Mucosa of gallbladder (tissue), 1 donor: ENCODE data around the gene ID2. TPM values are rescaled to one million over a fixed set of nuclear protein-coding genes. Genes with fewer than 3 reads are reported as not detected.

Experiments
- DNase-seq: peaks from one replicate; pipeline ENCODE4 v3.0.0-alpha.2; 2020; ENCODE audit warnings: low spot score
- total RNA-seq: library from RNA; stranded (reverse); gene quantifications from one replicate; pipeline ENCODE4 v1.2.1, GENCODE V29; 2021
- donor health status: DM: no; HTN: no; CAD: no.

ID2 gene, protein sequence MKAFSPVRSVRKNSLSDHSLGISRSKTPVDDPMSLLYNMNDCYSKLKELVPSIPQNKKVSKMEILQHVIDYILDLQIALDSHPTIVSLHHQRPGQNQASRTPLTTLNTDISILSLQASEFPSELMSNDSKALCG
- total RNA-seq: 208 TPM

DNA sequence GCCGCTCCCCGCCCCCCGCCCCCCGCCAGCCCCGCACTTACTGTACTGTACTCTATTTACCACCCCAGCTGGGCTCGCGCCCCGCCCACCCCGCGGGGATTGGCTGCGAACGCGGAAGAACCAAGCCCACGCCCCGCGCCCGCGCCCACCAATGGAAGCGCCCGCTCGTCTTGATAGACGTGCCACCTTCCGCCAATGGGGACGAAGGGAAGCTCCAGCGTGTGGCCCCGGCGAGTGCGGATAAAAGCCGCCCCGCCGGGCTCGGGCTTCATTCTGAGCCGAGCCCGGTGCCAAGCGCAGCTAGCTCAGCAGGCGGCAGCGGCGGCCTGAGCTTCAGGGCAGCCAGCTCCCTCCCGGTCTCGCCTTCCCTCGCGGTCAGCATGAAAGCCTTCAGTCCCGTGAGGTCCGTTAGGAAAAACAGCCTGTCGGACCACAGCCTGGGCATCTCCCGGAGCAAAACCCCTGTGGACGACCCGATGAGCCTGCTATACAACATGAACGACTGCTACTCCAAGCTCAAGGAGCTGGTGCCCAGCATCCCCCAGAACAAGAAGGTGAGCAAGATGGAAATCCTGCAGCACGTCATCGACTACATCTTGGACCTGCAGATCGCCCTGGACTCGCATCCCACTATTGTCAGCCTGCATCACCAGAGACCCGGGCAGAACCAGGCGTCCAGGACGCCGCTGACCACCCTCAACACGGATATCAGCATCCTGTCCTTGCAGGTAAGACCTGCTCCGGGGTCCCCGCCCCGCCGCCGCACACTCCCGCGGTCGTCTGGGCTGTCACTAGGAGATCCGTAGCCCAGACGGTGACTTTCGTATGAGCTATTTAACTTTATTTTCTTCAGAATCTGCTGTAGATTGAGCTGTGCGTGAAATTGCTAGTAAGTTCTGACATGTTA lies at the start of gene ID2:
ID2 (plus strand) TSS at position 271 of the 907 bp plus-strand sequence; CDS start at position 381, 110 bp downstream.
- peak; percentile 100 for DNase-seq

DNA sequence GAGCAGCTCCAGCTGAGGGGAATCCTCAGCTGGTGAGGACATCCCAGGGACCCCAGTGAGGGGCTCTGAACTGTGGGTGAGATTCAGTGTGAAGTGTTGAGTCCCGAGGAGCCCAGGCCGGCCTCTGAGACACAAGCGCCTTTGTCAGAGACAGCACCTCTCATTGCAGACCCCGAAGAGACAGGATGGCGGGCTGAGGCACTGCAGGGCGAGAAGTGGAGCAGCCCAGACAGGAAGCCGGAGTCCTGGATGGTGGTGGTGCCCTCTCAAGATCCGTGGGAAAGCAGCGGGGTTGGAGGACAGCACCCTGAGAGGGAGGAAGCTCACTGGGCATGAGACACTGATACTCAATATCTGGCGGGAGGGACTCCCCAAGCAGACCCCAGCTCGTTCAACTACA lies 49.1 kb upstream of the ID2 start:
- no peak for DNase-seq

DNA sequence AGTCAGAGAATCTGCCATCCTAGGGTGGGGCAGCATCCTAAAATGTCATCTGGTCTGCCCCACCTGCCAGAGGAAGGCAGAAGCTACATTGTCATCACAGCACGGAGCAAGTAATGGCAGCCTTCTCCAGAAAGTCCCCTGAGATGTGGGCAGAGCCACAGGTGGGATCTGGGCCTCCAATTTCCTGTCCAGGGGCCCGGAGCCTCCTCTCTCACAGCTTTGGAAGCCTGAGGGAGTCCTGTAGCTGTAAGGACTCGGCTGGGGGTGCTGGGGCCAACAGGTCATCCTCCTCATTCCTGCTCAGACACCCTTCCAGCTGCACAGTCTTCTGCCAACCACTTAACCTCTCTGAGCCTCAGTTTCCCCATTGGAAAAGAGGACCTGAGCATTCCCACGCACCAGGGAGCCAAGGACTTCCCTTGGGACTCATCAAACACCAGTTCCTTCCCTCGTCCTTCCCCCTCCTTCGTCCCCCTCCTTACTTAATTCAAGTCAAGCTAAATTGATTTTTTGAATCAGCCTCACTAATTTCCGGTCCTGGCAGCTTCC lies 48.6 kb upstream of the ID2 start:
- DNase-seq: no peak

DNA sequence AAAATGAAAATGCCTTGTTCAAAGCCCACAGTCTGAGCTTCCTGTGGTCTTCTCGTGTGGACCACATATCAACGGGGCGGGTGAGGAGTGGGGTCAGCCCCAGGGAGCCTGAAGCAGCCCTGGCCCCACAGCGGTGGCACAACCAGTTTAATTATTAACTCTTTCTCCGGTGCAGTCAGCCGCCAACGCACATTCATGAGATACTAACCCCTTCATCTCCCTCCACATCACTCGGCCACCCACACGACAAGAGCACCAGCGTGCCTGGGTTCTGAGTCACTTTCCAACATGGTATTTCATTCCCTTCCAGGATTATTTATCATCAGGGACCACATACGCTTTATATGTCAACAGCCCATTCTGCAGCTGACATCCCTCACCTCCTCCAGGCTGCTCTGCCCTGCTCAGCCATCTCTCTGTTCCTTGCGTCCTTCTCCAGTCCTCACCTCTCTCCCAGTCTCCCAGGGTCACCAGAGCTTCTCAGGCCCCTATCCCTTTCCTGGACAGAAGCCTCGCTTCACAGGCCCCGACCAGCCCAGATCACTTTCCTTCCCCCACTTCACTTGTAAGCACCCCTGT lies 48.0 kb upstream of the ID2 start:
- DNase-seq: peak; percentile 36

DNA sequence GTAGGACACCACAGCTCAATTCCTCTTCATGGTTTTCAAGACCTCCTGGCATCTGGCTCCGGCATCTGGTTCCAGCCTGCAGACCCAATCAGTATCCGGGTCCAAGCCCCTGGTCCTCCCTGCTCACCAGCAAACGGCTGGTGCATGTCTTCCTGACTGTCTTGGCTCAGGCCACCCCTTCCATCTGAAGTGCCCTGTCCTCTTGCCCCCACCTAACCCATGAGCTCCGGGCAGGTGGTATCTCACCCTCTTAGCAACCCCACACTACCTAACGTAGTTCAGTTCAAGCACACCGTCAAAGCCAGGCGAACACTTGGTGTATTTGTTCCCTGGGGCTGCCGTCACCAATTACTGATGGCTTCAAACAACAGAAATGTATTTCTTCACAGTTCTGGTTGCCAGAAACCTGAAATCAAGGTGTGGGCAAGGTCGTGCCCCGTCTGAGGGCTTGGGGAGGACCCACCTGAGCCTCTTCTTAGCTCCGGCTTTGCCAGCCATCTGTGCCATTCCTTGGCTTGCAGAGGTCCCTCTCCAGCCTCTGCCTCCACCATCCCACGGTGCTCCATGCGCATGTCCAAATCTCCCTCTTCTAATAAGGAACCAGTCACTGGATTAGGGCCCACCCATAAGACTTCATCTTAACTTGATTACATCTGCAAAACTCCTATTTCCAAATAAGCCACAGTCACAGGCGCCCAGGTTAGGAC lies 47.2 kb upstream of the ID2 start:
- no peak for DNase-seq

DNA sequence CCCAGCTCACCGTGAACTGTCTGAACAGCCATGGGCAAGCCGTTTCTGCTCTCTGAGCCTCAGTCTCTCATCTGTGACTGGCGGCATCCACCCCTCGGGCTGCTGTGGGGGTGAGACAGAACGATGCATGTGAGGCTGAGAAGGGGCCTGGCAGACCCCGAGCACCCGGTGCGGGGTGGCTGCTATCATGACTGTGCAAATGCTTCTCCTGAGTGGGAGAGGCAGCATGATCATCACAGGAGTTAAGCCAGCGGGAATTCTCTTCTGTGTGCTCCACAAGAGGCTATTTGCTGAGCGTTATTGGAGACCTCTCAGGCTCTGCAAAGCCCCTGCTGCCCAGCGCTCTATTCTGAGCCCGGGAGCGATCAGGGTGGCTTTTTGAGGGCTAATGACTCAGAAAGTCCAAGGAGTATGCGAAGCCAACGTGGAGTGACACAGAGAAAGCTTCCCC lies 45.8 kb upstream of the ID2 start:
- DNase-seq: no peak

DNA sequence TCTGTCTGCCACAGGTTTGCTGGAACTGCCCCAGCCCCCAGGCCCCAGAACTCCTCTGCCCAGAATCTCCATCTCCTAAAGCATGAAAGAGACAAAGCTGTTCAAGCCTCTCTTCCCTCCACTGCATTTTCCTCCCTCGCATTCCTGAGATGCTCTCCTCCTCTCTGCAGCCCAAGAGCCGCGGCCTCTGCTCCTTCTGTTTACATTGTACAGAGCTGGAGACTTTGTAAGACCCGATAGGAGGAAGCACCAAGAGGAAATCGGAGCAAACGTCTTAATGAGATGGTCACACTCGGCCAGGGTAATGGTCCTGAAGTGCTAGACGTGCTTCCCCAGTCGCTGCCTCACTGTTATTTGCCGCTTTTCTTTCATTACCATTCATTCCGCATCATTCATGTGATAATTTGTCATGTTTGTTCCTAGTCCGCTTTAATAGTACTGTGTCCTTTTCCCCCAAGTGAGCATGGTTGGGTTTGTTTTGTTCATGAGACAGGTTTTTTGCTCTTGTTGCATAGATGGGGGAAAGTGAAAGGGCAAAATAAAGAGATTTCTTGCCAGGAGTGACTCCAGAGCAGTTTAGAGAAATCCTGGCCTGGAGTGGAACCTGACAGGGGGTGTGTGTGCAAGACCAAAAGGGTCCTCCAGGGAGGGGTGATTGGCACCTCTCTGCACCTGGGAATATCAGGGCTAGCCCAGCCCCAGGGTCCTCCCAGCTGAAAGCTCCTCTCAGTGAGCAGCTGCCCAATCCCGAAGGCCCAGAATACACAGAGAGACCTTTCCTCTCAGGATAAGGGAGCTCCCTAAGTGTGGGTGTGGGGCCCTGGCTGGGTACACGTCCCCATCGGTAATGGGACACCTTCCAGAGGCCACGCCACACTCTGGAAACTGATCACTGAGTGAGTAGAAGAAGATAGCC lies 44.9 kb upstream of the ID2 start:
- DNase-seq: no peak

DNA sequence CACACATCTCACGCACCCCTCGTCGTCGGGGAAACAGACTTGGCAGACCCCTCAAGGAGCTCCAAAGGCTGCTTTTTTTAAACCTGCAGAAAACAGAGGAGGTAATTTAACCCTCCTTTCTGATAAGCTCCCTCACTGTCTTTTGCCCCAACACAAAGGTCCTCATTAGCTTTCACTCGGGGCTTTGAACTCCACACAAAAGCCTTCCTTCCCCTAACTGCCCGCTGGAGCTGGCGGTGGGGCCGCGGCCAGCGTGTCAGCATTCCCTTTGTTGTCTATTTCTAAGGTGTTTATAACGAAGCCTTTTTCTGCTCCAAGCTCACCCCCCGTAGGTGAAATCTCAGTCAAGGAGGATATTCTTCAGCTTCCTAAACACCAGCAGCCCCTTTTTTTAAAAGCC lies 43.5 kb upstream of the ID2 start:
- no peak for DNase-seq

DNA sequence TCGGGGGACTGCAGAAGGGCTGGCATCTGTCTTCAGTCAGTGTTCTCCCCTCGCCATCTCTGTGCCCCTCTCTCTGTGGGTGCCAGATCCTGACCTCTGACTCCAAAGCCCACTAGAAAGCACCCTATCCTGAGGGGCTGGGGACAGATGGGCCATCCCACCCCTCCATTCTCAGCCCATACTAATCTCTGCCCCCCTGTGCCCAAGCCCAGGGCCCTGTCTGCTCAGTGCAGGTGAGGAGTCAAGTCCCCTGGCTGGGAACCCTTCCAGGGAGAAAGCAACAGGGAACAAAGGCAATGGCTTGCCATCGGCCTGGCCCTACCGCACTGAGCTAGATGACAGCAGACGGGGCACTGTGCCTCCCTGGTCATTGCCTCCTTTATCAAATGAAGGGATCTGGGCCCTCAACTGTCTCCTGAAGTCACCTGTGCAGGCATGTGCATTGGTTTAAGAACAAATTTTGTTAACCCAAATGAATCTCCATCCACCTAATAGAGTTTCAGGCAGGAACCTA lies 42.7 kb upstream of the ID2 start:
- DNase-seq: no peak

DNA sequence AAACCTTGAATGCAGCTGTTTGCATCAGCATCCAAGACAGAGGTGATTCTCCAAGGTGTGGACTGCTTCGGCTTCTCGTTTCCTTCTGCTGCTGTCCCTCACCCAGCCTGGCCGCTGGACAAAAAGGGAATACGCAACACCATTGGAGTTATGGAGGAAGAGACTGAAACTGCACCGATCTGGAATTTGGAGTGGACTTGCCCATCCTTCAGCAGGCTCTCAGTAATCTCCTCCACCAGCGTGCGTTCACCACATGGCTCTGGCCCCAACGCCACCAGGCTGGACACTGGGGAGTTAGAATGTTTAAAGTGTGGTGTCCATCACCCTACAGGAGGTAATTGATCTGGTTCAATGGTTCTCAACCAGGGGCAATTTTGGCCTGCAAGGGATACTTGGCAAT lies 41.4 kb upstream of the ID2 start:
- no peak for DNase-seq

DNA sequence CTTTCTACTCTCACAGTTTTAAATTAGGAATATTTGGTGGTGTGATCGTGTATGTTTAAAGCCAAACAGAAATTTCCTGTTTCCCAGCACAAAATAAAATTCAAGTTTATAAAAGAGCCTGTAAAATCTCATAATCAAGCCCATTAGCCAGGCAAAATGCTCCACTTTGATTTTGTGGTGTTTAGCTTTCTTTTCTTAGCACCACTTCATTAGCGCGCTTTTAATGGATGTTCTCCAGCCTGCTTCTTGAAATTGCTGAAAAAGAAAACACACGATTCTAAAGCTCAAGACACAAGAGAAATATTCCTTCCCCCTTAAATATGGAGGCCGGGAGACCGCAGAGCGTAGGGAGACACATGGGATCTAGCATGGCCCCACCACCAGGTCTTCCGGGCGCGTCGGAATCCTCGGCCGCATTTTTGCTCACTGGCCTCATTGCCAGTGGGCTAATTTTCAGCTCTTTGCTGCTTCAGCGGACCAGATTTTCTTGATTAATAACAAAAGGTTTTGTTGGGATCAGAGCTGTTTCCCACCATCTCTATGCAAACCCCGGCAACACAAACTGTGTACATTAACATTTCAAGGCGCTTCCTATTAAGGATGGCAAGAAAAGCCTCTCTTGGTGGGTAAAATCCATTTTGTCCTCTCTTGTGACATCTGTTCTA lies 40.4 kb upstream of the ID2 start:
- DNase-seq: no peak

DNA sequence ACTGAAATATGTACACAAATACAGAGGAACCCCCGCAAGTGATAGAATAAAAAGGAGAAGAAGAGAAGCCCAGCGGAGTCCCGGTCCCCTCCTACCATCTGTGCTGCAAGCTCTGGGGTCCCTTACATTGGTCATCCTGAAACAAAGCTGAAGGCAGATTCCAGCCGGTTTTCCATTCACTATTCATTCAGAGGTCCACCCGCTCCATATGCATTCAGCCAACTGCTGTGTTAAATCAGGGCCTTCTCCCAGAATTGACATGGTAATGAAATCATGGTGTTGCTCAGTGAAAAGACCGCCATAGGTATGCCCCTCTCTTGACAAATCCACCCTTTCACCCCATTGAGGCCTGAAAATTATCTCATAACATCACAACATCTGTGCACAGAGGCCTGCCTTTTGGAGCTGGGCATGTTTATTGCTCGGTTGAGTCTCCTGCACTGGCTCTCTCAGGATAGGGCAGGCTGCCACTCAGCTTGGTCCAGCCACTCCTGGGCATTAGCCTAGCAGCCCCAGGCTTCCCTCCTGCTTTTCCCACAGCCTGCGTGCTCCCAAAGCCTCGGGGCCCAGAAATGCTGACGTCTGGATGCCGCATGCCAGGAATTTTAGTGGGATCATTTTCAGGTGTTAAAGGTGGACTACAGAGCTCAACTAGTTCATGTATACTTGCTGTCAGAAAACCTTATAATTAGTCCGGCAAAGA lies 39.3 kb upstream of the ID2 start:
- no peak for DNase-seq

DNA sequence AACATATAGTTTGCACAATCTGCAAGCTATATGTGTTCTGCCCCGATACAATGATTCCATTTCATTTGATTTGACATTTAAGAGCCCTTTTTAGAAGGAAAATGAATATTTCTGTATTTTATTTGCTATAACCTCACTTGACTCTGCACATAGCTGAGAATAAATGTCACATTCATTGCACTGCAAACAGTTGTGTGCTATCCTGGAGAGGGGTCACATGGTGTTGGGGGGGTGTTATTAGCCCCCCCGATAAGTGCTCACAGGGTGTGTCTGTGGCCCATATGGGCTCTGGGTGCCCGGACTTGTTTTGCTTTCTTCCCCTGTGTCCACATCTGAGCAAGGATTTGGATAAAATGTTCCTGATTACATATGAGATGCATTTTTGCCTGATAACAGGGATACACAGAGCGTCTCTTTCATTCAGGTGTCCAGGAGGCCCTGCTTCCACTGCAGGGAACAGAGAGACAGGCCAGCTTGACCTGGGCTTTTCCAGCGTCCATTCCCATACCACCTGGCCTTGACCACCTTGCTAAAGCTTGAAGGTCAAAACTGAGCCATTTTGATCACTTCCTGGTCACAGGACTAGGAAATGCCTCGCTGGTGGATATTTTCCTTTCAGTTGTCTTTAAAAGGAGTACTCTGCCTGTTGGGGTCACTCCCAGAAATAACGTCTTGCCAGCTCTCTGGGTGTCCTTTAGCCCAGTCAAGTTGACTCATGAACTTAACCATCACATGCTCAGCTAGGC lies 38.4 kb upstream of the ID2 start:
- DNase-seq: no peak

DNA sequence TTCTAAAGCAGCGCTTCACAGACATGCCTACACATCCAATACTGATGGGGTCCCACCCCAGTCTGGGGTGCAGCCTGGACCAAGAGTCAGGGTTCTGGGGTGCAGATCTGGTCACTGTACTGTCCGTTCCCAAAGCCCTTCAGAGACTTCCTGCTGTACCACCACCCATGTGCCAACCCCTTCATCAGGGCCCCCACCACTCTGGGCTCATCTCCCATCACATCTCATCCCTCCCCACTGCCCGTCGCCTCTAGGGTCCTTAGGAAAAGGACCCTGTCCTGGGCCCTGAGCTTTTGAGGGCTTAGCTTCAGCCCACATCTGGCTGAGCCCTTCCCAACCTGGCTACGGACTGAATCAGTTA lies 37.9 kb upstream of the ID2 start:
- DNase-seq: no peak

DNA sequence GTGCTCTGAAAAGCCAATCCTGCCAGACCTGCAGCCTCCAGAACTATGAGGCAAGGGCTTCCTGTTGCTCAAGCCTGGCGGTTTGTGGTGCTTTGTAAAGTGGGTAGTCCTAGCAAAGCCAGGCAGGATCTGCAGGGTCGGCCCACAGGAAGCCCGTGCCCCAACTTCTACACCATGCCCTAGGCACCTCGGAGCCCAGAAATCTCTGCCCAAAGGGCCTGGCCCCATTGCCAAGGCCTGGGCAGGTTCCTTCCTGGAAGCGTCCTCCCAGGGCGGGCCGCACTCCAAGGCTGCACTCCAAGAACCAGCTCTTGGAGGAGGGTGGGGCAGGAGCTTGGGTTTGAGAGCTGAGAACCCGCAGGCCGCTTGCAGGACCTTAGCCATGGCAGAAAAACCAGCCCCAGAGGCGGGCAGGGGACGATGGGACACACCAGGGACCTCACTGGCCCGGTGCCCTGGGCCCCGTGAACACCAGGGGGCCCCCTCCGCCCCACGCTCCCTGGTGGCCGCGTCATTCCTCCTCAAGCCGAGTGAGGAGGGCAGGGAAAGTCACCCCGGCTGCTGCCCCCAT lies 37.2 kb upstream of the ID2 start:
- DNase-seq: no peak

DNA sequence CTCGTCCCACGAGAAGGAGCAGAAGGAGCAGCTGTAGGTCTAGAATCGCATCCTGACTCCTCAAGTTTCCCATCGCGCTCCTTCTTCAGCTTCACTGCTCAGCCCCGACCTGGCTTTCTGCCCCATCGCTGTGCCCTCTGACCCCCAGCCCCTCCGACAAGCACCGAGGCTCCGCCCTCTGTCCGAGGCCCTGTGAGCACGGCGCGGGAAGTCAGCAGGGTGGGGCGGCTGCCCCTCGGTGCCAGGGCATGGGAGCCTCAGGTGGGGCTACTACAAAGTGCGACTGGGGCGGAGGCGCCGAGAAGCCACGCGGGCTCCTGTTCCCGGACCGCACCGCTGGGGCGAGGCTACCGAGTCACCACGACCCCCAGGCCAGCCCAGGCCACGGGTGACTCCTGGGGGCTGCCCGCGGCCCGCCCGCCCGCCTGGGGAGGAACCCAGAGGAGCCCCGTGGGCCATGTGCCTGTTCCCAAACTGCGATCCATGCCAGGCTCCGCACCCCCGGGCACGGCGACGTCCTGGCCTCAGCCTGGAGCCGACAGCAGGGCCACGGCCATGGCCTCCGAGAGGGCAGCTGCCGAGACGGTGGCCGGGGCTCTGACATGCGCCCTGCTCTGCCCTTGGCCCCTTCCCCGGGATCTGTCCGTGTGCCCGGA lies 36.6 kb upstream of the ID2 start:
- DNase-seq: no peak

DNA sequence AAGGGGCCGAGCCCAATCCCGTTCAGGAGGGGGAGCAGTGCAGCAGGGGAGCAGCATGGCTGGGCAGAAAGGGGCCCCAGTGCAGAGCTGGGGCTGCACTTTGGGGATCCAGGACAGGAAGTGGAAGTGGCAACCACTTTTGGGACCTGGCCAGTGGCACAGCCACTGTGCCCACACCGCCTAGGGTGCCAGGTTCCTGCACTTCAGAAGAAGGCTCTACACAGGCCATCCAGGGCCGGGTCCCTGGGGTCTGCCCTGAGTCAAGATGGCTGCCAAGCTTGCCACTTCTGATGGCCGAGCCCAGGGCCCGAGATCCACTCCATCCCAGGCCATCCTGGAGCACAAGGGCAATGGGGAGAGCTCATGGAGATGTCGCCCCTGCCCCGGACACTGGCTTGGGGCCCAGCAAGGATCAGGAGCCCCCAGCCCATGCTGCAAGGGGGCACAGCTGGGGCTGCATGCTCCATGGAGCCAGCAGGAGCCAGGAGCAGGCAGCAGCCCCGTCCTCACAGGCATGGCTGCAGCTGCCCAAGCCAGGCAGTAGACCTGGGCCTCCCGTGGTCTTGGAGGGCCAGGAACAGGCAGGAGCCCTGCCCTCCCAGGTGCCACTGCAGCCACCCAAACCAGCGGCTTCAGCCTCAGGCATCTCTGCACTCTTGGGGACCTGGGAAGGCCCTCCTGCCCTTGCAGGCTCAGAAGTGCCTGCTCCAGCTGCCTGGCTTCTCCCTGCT lies 35.0 kb upstream of the ID2 start:
- DNase-seq: no peak
